DND-41 (cell line): ENCODE measurements around the gene DPYD.

Source experiments
- ATAC-seq: fragments of 200-7000 bp; cut with Tn5 transposase; 3 replicates; pipeline ENCODE4 v1.9.1; 2021; ENCODE audit warnings: low read depth; ENCODE audit not compliant: insufficient read depth
- DNase-seq: peaks from one replicate; pipeline ENCODE4 v3.0.0-alpha.2; 2020
- H2AFZ ChIP-seq: 2 replicates; pipeline ENCODE4 v1.6.0; 2012; ENCODE audit warnings: low read depth, low read length
- H3K27ac ChIP-seq: 2 replicates; pipeline ENCODE4 v1.5.1; 2012; ENCODE audit warnings: low read length, inconsistent platforms
- H3K27me3 ChIP-seq: fragments of 200-600 bp; sonication (generic); 2 replicates; pipeline ENCODE4 v1.6.0; 2012; ENCODE audit warnings: low read length, mild to moderate bottlenecking, inconsistent platforms; ENCODE audit not compliant: insufficient read depth, poor library complexity
- H3K36me3 ChIP-seq: 2 replicates; pipeline ENCODE4 v1.5.1; 2012; ENCODE audit warnings: low read length, inconsistent platforms; ENCODE audit not compliant: insufficient read depth
- H3K4me1 ChIP-seq: 2 replicates; pipeline ENCODE4 v1.5.1; 2012; ENCODE audit warnings: mild to moderate bottlenecking, low read length; ENCODE audit not compliant: insufficient read depth
- H3K4me2 ChIP-seq: 2 replicates; pipeline ENCODE4 v1.6.0; 2012; ENCODE audit warnings: mild to moderate bottlenecking, moderate library complexity, low read length, inconsistent platforms; ENCODE audit not compliant: insufficient read depth
- H3K4me3 ChIP-seq, 2 experiments: fragments of 200-600 bp in 1 of 2; shearing (Covaris generic) in 1 of 2; 2 replicates each; pipeline ENCODE4 v1.5.1; 2012 to 2016; ENCODE audit warnings: inconsistent platforms in 2 of 2, low read length in 2 of 2, mild to moderate bottlenecking in 2 of 2, low read depth in 1 of 2, moderate library complexity in 1 of 2
- H3K79me2 ChIP-seq: 2 replicates; pipeline ENCODE4 v1.6.0; 2012; ENCODE audit warnings: low read length, inconsistent platforms; ENCODE audit not compliant: insufficient read depth
- H3K9ac ChIP-seq: 2 replicates; pipeline ENCODE4 v1.6.0; 2012; ENCODE audit warnings: low read depth, mild to moderate bottlenecking, inconsistent platforms, low read length, moderate library complexity
- H3K9me3 ChIP-seq: 2 replicates; pipeline ENCODE4 v1.5.1; 2012; ENCODE audit warnings: low read length, moderate library complexity, mild to moderate bottlenecking, inconsistent platforms; ENCODE audit not compliant: insufficient read depth, severe bottlenecking
- H4K20me1 ChIP-seq: 2 replicates; pipeline ENCODE4 v1.6.0; 2012; ENCODE audit warnings: low read length; ENCODE audit not compliant: insufficient read depth
- CTCF ChIP-seq: IDR thresholded peaks from 2 replicates; pipeline ENCODE4 v1.5.1; 2012; ENCODE audit warnings: borderline replicate concordance, low read length, moderate library complexity, mild to moderate bottlenecking; ENCODE audit not compliant: poor library complexity, severe bottlenecking; ENCODE audit errors: extremely low read depth
- EZH2 ChIP-seq: IDR thresholded peaks from 3 replicates; pipeline ENCODE4 v1.6.1; 2012; ENCODE audit warnings: borderline replicate concordance, low read depth, mild to moderate bottlenecking, moderate library complexity, low read length, inconsistent platforms; ENCODE audit not compliant: severe bottlenecking

Gene DPYD

GRCh38 chr1:97382206-97382605 lies 538.6 kb downstream of the DPYD start:
- no peaks in the 10 kb centered on the region for H3K79me2 ChIP-seq
- no peak for TF ChIP-seq EZH2
- no peak for TF ChIP-seq CTCF

GRCh38 chr1:97379387-97380075 lies 541.3 kb downstream of the DPYD start:
- no peak for DNase-seq
- H3K9me3 ChIP-seq, result no peaks in the 10 kb centered on the region
- no peaks in the 10 kb centered on the region for H3K27me3 ChIP-seq
- no peak for ATAC-seq
- H3K9ac ChIP-seq, result no peak overlapping the region
- H3K4me1 ChIP-seq, result no peaks in the 10 kb centered on the region
- peaks cover 12% of the 10 kb centered on the region for H3K36me3 ChIP-seq
- H4K20me1 ChIP-seq, result no peaks in the 10 kb centered on the region
- TF ChIP-seq CTCF, result no peak
- TF ChIP-seq EZH2, result no peak
- no peak overlapping the region for H2AFZ ChIP-seq
- no peak overlapping the region for H3K4me2 ChIP-seq
- H3K4me3 ChIP-seq, result no peak overlapping the region
- H3K27ac ChIP-seq, result no peak overlapping the region
- H3K79me2 ChIP-seq, result no peaks in the 10 kb centered on the region

More at GRCh38 chr1:97382206-97382605, 538.6 kb downstream of the DPYD start:
- ATAC-seq (no peak), DNase-seq (no peak)
- H3K27me3 ChIP-seq, result no peaks in the 10 kb centered on the region
- no peak overlapping the region for H2AFZ ChIP-seq
- H3K36me3 ChIP-seq, result peaks cover 12% of the 10 kb centered on the region
- H3K9ac ChIP-seq, result no peak overlapping the region
- H3K4me3 ChIP-seq, result no peak overlapping the region
- no peaks in the 10 kb centered on the region for H3K4me1 ChIP-seq
- no peaks in the 10 kb centered on the region for H4K20me1 ChIP-seq
- no peaks in the 10 kb centered on the region for H3K9me3 ChIP-seq
- H3K4me2 ChIP-seq, result no peak overlapping the region
- no peak overlapping the region for H3K27ac ChIP-seq

- Histone ChIP-seq H3K4me2 (no peak overlapping the region), H3K9ac (no peak overlapping the region), H3K9me3 (no peaks in the 10 kb centered on the region), H3K27ac (no peak overlapping the region), H2AFZ (no peak overlapping the region), H3K4me1 (no peaks in the 10 kb centered on the region), H4K20me1 (no peaks in the 10 kb centered on the region), H3K36me3 (peaks cover 12% of the 10 kb centered on the region), H3K4me3 (no peak overlapping the region), H3K27me3 (no peaks in the 10 kb centered on the region), H3K79me2 (no peaks in the 10 kb centered on the region)
- ATAC-seq (no peak), DNase-seq (no peak)
- TF ChIP-seq EZH2, result no peak
- TF ChIP-seq CTCF, result no peak
Observed at GRCh38 chr1:97378596-97378995, 542.2 kb downstream of the DPYD start.
